GM23248 (cell line): ENCODE measurements around the gene KLHL2.

ENCODE experiments used
- EZH2 ChIP-seq: fragments of 200-600 bp; sonication (generic); IDR thresholded peaks from 2 replicates; pipeline ENCODE4 v1.6.1; 2018; ENCODE audit warnings: antibody characterized with exemption, mild to moderate bottlenecking; ENCODE audit not compliant: insufficient read depth, poor library complexity, severe bottlenecking
- EZH2phosphoT487 ChIP-seq: fragments of 200-600 bp; sonication (generic); IDR thresholded peaks from 2 replicates; pipeline ENCODE4 v1.6.1; 2018; ENCODE audit warnings: antibody characterized with exemption, moderate library complexity, mild to moderate bottlenecking, low read depth; ENCODE audit not compliant: insufficient read depth

- TF ChIP-seq EZH2 (no peak), EZH2phosphoT487 (no peak)
These were observed 140.5 kb downstream of the KLHL2 start for GRCh38 chr4:165347647-165348569.
